GM12874 (cell line): ENCODE data around the gene RTN4RL2.

Experiments
- CTCF ChIP-seq: IDR thresholded peaks from 2 replicates; pipeline ENCODE4 v1.5.1; 2011; ENCODE audit warnings: low read depth, mild to moderate bottlenecking, control low read depth, low read length, moderate library complexity; ENCODE audit not compliant: insufficient read depth

RTN4RL2 gene

DNA sequence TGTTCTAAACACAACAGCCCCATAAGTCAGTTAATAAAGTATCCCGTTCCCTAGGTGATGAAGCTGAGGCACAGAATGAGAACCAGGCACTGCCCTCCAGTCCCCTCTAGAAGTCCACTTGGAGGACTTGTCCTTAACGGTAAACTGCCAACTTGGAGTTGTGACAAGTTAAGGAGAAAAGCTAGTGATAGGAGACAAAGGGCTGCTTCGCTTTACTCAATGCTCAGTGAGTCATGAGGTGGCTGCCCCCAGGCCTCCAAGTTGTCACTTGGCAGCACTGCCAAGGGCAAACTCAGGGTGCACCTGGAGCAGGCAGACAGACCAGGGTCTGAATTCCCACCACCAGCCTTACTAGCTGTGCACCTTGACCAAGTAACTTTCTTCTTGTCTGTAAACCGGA is 41.6 kb downstream of the RTN4RL2 start:
- TF ChIP-seq CTCF = no peak

GRCh38 chr11:57502376-57502775 is 42.0 kb downstream of the RTN4RL2 start:
- no peak for TF ChIP-seq CTCF

DNA sequence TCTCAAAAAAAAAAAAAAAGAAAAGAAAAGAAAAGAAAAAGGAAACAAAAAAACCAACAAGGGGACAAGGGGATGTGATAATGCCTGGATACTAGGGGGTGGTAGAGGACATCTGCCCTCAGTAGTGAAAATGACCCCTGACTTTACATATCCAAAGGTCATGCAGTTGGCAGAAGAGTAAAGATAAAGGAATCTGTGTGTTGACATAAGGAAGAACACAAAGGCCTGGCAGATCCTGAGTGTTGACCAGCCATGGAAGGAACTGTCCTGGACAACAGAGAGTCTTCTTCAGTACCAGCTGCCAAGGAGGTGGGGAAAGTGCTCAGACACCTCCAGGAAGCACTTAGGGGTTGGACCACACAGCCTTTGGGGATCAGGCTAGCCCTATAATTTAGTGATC is 42.5 kb downstream of the RTN4RL2 start:
- no peak for TF ChIP-seq CTCF

DNA sequence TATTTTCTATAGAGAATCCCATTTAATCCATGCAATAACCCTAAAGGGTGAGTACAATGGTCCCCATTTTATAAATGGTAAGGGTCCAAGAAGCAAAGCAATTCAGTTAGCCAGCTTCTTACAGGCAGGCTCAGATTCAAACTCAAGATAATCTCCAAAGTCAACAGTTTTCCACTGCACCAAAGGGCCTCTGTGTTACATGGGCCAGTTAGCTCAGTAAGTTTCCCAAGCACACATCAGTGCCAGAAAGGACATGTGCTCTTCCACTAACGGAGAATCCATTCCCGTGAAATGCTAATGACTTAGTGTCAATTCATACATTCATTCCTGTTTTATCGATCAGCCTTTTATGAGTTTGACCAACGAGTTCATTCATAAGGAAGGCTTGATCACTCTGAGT is 44.2 kb downstream of the RTN4RL2 start:
- TF ChIP-seq CTCF = no peak

DNA sequence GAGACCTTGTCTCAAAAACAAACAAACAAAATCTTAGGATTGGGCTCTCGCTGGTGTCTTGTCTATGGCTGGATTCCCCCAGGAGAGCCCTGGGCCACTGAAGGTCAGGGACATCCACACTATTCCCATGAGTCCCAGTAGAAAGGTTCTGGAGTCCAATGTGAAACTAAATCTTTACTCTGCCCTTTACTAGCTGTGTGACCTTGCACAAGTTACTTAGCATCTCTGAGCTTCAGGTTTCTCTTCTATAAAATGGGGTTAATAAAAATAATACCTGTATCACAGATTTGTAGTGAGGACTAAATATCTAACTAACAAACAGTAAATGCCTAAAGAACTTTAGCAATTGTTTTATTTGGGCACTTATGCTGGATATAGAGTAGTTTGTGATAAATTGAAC is 46.2 kb downstream of the RTN4RL2 start:
- no peak for TF ChIP-seq CTCF

- no peak for TF ChIP-seq CTCF
Observed at GRCh38 chr11:57508341-57509170, 48.2 kb downstream of the RTN4RL2 start.

DNA sequence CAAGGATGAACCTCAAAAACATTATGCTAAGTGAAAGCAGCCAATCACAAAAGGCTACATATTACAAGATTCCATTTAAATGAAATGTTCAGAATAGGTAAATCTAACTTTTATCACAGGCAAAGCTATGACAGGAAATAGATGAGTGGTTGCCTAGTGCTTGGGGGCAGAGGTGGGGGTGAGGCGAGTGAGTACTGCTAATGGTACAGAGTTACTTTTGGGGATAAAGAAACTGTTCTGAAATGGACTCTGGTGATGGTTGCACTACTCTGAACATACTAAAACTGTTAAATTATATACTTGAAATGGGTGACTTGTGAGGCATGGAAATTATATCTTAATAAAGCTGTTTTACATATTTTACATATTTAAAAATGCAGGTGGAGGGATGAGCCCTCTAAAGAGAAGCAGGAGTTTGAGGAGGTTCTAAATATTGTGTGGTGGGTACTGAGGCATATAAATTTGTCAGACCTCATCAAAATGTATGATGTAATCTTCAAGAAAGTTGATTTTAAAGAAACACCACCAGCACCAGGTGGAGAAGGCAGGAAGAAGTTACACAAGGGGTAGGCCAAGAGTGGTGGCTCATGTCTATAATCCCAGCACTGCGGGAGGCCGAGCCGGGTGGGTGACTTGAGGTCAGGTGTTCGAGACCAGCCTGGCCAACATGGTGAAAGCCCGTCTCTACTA is 51.6 kb downstream of the RTN4RL2 start:
- TF ChIP-seq CTCF = no peak
